GM19023 (cell line): ENCODE measurements around the gene GMDS.

ENCODE experiments used
- ATAC-seq: cut with Tn5 transposase; IDR thresholded peaks from one replicate; pipeline ENCODE4 v1.9.1; 2021; ENCODE audit warnings: mild to moderate bottlenecking, moderate library complexity; ENCODE audit not compliant: unreplicated experiment

GMDS gene

DNA sequence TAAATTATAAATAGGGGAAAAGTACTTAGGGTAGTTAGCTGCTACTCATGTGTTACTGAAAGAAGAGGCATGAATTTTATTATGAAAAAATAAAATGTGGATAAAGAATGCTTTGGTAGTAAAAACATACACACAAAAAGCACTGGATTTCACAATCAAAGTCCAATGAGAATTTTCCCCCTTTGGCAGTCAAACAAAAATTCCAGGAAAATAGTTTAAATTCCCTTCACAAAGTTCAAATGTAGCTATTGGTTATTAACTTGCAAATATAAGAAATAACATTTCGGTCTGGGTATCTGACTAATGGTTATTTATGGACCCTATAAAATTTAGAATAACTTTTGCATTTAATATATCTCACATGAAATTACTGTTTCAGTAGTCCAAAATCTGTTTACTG is 425.2 kb downstream of the GMDS start:
- ATAC-seq, result no peak

DNA sequence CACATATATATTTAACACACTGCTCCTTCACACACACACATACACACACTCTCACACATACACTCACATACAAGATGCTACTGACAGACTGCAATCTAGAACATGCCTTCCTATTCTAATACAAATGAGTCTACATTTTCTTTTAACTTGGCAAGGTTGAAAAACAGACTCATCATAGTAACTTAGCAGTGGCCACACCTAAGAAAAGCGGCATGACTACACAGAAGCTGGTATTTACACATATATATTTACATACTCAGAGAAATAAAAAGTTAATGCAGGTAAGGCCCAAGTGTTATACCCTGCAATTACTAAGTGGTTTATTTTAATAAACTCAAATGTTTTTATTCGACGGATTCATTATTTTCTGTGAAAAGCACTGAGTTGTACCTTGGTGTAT is 426.4 kb downstream of the GMDS start:
- no peak for ATAC-seq

DNA sequence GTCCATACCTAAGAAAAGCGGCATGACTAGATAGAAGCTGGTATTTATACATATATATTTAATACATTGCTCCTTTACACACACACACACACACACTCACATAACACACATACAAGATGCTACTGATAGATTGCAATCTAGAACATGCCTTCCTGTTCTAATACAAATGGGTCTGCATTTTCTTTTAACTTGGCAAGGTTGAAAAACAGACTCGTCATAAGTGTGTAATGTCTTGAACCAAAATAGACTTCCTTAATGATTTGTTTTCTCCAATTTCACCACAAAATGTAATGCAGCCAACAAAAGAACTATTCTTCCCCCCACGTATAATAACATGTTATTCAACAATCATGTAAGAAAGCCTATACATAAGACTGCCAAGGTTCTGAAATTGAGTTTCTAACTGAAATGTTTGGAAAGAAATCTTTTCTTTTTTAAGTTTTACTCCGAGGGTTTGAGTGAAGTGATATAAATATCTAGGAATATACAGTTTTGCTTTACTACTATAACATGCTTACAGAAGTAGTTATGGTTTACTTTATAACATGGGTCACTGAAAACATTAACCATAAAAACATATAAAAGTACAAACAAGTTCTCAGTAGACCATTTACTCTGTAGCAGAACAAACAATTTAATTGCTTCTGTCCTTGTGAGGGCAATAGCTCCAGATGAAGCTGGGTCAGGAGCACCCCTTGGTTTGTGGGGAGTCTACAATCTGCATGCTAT is 428.2 kb downstream of the GMDS start:
- no peak for ATAC-seq

DNA sequence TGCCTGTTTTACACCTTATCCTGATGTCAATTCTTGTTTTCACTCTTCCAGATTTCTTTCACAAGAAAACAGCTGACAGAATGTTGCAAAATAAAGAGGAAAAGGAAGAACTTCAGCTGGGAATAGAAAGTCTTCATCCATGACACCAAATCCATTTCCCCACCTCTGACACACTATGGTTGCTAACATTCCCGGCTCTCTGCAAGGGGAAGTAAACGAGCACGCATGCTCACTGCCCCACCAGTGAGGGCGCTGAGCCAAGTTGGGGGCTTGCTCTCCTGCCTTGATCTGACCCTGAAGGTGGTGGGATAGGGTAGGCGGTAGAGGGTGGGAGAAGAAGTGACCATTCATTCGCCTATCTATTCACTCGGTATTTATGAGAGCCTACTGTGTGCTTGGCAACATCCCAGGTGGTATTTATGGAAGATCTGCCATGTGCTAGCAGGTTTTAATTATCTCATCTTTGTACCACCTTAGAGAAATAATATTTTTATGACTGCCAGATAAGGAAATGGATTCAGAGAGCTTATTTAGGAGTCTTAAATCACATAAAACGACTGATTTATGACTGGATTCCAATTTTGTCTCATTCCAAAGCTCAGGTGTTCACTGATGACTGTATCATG is 429.5 kb downstream of the GMDS start:
- ATAC-seq, result no peak

DNA sequence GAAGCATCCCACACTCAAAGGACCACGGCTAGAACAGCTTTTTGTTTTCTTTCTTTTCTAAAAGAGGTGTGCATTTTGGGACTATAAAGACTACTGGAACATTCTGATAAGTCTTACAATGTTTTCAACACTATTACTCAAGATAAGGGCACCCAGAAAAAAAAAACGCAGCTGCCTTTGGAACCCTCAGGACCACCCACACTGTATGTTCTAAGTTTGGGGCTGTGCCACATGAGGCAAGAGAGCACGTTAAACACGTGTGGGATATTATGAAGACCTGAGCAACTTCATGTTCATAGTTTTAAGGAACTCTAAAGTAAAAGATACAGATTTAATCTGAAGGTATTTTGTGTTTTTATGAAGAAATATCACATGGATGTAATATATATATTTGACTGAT is 431.1 kb downstream of the GMDS start:
- no peak for ATAC-seq

DNA sequence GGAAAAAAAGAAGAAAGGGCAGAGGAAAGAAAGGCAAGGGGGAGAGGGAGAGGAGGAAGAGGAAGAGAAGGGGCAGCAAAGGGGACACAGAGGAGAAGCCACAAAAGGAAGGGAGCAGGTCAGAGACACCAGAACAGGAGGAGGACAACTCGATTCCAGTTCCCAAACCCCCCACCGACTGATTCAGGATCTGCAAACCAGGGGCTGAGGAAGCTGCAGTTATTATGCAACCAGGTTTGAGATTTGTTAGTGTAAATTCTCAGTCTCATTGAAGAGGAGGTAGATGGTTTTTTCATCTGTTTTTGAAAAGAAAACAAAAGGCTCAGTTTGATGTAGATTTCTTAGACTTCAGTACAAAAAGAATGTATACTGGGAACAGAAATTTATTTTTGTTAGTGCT is 432.9 kb downstream of the GMDS start:
- ATAC-seq, result no peak

DNA sequence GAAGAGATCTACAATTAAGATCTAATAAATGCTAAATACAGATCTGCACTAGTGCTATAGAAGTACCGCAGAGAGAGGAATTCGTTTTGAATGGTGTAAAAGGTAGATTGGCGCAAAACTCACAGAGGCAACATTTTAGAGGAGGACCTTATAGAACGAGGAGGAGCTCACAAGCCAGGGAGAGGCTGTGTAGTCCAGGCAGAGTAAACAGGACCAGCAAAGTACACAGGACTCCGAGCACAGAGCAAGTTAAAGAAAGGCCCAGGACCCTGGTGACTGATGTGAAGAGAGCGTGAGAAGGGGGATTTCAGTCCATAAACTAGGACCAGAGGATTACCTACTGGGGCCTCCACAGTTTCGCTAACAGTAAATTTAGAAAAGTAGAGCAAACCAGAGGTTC is 433.4 kb downstream of the GMDS start:
- ATAC-seq, result no peak

DNA sequence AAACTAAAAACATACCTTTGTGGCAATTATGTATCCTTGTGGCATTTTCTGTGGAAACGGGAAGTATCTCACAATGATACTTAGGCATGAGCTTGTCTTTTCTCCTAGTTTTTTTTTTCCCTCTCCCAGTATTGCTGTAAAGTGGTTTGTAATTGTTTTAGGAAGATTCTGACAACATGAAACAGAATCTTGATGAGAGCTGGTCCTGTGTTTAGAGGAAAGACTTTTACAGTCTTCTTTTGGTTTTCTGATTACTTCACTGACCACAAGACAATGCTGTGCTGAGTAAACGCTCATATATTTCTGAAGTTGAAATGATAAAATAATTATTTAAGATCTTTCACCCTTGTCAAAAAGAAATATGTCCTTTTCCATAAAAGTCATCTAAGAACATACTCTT is 434.5 kb downstream of the GMDS start:
- ATAC-seq, result no peak

DNA sequence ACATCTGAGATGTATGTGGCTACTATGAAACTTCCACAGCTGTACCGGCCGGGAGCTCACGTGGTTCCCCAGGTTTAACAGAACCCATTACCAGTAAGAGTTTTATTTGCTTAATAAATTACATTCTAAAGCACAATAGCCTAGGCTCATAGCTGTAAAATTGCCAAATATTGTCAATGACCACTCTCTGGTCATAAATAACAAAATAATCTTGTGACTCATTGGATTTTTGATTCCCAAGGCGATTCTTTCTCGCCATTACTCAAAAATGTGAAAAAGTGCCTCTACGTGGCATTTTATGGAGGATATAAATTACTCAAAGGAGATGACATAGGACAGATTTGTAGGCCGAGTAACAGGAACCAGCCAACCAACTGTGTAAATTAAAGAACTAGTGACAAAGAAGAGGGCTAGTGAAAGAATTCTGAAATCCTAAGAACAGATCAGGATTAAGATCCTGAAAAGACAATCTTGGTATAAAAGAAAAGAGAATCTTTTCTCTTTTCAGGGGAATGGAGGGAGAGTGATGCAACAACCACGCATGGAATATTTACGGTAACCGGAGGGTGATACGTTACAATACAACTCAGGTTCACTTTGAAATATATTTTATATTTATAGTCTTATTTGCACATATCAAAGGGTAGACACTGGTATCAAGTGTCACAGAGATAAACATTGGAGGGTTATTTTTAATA is 436.0 kb downstream of the GMDS start:
- no peak for ATAC-seq

DNA sequence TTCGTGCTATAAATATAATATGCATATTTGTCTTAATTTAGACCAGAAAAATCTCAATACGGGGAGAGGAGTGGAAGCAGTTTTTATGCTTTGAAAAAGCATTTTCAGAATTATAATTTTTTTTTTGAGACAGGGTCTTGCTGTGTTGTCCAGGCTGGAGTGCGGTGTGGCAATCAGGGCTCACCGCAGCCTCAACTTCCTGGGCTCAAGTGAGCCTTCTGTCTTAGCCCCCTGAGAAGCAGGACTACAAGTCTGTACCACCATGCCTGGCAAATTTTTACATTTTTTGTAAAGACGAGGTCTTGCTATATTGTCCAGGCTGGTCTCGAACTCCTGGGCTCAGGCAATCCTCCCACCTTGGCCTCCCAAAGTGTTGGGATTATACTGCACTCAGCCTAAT is 438.5 kb downstream of the GMDS start:
- ATAC-seq, result no peak

DNA sequence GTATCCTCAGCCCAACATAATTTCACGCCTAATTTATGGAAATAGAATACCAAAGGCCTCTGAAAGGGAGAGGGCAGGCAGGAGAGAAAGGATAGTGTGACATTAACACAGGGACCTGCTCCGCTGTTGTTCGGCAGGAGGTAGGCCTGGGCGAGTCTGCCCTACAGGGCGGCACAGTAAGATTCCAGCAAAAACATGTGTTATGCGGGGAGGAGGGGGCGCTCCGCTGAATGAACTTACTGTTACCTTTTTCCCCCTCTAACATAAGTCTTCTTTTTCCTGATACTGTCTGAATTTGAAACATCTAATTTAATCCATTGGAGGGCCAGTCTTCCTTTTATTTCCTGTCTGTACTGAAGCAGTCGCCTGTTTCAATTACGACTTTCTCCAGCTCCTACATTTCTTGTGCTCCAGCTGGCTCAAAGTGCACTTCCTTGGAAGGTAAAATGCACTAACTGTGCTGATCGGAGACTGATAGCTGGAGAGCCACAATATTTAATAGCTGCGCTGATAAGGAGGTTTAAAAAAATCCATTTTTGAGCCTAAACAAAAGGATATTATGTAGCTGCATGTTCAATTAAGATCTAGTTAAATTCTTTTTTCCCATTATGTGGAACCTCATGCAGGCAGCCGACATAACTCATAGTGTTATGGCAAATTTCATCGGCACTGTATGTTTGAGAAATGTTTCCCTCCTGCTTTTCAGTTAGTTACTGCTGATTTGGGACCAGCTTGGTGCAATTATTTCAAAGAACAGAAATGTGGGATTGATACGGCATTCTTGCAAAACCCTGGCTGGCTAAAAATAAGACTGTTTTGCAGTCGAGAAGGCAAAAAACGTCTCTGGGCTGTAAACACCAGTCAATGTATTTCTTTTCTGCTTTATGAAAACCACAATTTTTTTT is 442.7 kb downstream of the GMDS start:
- no peak for ATAC-seq

DNA sequence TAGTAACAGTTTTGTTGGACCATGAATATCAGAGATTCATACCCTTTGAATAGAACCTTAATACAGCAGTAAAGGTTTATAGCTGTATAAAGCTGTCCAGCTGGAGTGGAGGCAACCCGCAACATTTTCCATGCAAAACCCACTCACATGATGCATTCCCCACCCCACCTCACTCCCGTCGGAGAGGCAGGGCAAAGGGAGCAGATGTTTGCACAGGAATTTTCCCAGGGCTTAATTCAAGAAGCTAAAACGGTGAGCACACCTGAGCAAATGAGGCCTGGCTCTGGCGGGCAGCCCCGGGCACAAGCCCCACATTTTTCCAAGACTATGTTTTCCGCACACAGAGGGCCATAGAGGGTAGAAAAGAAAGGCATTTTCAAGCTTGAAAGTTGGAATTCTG is 444.0 kb downstream of the GMDS start:
- ATAC-seq, result no peak

DNA sequence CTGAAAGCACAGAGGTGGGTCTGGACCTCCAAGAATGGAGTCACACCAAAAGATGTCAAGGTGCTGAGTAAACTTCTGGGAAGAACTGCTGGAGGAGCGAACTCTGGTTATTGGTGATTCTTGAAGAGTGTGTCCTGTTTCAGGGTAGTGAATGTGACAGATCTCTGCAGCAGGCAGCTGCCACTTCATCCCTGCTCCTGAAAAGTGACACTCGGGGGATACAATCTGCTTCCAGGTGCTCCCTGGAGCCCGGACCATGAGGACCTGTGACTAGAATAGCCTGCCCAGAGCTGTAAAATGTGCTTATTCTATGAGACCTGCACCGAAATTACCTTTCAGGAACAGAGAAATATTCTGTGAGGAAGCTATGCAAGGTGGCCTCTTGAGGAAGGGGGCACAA is 444.6 kb downstream of the GMDS start:
- ATAC-seq, result no peak

DNA sequence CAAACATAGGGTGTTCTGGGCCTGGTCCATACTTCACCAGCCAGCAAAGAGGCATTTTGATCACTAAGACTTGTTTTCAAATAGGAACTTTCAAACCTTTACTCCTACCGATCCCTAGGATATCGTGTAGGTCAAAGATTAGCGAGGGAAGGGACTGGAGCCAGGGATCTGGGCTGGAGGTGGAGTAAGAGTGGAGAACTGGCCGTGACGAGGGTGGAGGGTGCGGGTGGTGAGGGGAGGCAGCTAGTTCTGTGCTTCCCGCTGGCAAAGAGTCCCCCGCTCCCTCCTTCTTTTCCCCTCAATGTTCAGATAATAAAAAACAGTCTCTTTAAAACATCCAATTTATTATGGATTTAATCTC is 446.5 kb downstream of the GMDS start:
- ATAC-seq, result no peak

DNA sequence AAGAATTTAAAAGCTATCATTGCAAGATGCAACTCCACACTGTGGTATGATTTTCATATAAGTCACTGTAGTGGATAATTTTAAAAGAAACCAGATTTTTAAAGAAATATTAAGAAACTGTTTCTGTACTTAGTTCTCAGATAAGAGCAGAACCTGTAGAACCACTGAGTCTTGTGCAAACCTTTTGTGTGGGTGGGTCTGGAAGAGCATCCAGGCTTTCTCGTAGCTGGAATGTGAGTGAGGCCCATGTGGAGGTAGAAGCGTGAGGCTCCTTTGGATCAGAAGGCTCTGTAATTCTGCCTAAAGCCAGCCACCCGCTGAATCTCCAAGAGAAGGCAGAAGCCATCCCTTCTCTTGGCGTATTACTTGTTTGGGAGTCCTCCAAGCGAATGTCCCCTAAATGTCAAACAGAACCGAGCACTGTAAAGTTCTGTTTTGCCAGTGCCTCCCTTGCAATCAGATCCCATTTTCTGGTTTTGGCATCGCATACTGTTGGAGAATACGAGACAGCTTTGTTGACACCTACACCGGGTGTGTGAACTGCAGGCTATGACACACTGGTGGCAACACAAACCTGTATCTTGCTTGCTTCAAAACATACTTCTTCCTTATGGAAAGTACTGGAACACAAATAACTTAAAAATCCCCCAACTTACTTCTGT is 447.0 kb downstream of the GMDS start:
- no peak for ATAC-seq

DNA sequence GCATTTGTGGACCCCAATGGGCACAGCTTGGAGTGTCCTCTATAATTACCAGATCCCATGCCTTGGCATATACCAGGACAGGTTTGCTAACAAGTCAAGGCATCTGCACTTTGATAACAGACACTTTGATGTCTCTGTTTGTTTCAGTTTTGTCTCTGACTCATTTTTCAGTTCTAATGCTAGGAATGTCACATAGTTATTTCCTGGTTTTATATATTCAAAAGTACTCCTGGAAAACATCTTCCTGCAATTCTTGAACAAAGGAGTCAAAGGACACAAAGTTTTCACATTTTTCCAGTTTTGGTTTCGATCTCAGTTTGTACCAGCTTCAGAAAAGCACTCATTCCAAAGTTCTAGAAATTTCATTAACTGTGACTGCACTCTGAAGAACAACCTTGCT is 447.6 kb downstream of the GMDS start:
- ATAC-seq, result no peak

DNA sequence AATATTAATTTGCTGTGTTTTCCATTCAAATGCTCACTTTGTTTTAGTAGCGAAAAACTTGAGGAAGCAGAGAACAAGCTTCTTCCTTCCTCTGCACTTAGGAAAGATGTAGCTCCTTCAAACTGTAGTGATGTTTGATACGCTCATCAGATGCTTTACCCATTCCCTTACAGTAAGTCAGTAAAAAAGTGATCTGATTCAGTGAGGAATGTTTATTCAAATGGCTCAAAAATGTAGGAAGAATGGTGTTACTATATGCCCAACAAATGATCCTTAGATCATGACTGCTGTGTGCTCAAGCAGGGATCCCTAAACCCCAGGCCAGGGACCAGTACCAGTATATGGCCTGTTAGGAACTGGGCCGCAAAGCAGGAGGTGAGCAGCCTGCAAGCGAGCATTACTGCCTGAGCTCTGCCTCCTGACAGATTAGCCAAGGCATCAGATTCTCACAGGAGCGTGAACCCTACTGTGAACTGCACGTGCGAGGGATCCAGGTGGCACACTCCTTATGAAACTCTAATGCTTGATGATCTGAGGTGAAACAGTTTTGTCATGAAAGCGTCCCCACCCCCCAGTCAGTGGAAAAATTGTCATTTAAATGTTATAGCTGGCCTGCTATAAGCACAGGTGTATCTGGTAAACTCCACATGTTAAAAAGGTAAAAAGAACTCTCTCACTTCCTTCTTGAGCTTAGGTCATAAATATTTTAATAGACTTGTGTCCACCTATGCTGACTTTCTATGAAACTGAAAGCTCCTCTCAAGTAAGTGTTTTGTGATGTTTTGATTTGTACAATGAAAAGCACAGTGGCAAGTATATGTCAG is 448.5 kb downstream of the GMDS start:
- peak; percentile 80 for ATAC-seq

DNA sequence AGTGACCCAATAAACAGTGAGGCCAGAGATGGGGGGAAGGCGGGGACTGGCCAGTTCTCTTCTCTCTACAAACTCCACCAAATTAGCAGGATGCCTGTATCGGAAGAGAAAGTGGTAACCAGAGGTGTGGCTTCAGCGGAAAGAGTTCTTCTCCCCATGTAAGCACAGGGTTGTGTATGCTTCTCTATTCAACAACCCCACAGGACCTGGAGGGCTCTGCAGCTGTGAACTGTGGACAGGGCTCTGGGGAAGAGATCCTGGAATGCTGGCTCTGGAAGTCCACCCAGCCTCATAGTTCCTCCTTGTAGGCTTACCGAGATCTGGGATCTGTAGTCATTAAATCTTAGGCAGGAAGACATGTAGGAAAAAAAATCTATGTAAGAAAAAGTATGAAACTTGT is 449.5 kb downstream of the GMDS start:
- no peak for ATAC-seq

DNA sequence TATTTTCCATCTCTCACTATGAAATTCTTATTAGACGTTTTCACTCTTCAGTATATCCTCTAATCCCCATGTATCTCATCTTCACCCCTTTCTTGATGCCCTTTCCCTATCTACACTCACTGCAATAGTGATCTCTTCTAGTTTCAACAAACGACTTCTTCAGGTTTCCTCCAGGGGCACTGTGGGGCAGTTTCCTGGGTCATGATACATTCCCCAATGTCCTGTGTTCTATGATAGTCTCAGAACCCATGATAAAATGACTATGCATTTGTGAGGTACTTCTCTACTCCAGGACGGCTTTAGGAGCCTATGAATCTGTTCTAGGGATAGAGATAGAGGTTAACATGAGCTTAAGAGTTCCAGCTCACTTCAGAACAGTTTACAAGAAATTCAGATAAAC is 452.4 kb downstream of the GMDS start:
- no peak for ATAC-seq

DNA sequence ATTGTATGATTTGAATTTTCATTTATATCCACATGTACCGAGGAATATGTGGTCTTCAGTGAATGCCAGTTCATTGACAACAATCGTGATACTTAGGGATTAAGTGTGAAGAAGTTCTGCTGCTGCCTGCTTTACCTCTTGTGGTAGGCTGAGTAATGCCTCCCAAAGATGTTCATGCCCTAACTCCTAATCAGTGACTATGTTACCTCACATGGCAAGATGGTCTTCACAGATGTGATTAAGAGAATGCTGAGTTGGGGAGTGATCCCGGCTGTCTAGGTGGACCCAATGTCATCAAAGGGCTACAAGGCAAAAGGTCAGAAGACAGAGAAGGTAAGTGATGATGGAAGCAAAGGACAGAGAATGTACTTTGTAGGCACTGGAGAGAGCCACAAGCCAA is 454.7 kb downstream of the GMDS start:
- no peak for ATAC-seq
